Stimulated activated CD4-positive, alpha-beta T cell treated with anti-CD3 and anti-CD28 coated beads, Interleukin-12 subunit alpha, Interleukin-12 subunit beta, amount 100 ng/mL, for 4 hours (primary cell): ENCODE measurements around the gene SPATS2L.

Source experiments
- DNase-seq: peaks from one replicate; pipeline ENCODE4 v3.0.0-alpha.2; 2020

SPATS2L gene, protein sequence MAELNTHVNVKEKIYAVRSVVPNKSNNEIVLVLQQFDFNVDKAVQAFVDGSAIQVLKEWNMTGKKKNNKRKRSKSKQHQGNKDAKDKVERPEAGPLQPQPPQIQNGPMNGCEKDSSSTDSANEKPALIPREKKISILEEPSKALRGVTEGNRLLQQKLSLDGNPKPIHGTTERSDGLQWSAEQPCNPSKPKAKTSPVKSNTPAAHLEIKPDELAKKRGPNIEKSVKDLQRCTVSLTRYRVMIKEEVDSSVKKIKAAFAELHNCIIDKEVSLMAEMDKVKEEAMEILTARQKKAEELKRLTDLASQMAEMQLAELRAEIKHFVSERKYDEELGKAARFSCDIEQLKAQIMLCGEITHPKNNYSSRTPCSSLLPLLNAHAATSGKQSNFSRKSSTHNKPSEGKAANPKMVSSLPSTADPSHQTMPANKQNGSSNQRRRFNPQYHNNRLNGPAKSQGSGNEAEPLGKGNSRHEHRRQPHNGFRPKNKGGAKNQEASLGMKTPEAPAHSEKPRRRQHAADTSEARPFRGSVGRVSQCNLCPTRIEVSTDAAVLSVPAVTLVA

DNA sequence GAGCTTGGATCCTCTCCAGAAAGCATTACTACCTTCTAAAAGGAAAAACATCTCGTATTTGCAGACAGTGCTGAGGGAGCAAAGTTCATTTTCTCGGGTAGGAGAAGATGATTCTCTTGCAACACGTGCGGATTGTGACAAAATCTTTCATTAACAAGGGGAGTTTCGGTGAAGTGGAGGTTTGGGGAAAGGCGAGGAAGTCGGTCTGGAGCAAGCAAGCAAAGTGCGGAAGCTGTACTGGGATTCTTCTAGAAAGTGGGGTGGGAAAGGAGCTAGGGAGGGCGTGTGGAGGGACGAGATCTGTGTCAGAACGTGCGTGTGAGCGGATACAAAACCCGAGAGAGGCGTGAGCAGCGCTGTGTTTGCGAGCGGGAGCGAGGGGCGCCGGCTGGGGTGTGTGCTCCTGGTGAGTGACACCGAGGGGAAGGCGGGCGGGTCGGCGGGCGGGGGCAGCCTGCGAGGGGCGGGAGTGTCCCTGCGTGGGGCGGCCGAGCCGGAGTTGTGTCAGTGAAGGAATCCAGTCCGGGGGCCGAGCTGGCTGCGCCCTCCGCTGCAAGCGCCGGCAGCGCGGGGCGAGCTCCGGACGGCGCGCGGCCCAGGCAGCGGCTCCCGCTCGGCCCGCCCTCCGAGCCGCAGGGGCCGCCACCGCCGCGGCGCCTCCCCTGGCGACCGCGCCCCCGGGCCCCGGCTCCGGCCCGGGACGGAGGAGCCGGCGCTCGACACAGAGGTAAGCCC is at the start of gene SPATS2L:
SPATS2L (plus strand) TSS at position 498 of the 735 bp plus-strand sequence. CDS start 82,552 bp downstream, outside the sequence.
- peak; percentile 62 for DNase-seq

DNA sequence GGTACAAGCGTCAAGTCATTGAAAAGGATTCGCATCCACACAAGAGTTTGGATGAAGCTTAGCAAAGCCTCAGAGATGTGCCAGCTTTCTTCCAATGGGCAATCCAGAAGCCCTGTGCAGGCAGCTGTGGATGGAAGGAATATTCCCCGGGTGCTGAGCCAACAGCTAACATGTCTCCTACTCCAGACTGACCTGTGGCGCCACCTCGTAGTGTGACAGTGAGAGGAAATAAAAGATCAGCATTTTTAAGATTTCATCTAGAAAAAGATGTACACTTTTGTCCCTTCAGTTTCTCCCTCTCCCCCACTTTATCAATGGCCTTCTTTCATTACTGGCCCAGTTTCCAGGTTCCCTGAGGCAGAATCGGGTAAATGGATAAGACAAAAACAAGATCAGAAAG is 48.9 kb upstream of the SPATS2L start:
- DNase-seq = no peak

DNA sequence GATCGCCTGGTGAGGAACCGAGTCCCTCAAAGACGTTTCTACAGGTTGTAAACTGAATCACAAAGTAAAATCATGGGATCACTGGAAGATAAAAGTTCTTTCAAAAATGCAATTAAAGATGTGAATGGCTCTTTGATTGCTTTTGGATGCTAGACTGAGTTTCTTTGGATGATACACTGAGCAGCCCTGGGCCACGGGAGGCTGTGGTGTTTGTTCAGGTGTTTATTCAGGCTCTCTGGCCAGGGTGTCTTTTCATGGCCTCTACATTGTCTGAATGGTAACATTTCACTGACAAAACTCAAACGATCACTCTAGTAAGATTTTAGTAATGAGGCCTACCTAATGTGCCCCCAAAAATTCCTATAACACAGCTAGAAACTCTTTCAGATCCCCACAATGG is 48.4 kb upstream of the SPATS2L start:
- DNase-seq = no peak

DNA sequence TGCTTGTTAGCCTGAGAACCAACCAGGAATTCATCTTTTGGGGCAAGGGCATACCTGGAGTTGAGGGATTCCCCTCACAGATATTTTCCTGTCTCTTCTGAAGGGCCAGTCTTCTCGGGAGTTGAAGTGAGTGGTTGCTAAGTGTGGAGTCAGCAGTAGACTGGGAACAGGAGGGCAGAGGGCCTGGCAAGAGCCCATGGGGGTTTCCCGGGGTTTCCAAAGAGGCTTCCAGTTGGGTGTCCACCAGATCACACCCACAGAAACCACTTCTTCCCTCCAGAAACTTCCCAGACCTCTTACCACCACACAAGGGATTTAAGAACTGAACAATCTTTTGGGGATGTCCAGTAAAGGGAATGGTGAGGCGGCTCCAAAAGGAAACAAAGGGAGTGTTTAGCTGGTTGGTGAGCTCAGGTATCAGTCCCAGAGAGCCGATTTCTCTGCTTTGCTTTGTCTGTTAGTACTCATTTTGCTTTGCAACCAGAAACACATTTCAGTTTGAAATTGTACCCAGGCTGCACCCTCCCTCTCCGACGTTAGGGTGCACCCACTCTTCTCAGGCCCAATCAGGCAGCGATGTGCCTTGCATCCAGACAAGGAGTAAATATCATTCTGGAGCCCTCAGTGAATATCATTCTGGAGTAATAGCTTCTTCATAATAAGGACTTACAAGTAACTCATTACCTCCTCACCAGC is 47.5 kb upstream of the SPATS2L start:
- DNase-seq = no peak

DNA sequence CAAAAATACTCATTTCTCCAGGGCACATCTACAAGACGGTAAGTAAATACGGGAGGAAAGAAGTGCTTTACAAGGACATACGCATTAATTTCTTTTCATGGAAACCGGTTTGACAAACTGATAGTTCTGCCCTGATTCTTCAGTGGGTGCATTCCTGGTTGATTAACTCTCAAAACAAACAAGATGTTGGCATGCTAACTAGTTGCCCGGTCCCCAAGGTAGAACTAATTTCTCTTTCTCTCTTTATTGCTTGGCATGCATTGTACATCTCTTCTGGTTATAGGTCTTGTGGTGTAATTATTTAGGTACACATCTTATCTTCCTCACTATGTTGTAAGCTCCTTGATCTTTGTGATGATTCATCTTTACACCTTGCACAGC is 46.9 kb upstream of the SPATS2L start:
- no peak for DNase-seq

DNA sequence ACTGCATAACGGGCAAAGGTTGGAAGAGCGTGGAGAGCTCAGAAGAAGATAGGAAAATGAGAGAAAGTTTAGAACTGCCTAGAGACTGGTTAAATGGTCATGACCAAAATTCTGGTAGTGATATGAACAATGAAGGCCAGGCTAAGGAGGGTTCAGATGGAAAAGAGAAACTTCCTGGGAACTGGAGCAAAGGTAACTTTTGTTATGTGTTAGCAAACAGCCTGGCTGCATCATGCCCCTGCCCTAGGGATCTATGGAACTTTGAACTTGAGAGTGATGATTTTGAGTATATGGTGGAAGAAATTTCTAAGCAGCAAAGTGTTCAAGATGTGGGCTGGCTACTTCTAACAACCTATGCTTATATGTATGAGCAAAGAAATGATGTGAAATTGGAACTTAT is 44.4 kb upstream of the SPATS2L start:
- no peak for DNase-seq

DNA sequence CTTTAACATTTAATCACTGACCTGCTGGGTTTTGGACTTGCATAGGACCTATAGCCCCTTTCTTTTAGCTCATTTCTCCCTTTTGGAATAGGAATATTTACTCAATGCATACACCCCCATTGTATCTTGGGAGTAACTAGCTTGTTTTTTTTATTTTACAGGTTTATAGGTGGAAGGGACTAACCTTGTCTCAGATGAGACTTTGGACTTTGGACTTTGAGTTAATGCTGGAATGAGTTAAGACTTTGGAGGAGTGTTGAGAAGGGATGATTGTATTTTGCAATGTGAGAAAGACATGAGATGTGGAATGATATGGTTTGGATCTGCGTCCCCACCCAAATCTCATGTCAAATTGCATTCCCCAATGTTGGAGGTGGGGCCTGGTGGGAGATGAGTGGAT is 43.2 kb upstream of the SPATS2L start:
- no peak for DNase-seq

DNA sequence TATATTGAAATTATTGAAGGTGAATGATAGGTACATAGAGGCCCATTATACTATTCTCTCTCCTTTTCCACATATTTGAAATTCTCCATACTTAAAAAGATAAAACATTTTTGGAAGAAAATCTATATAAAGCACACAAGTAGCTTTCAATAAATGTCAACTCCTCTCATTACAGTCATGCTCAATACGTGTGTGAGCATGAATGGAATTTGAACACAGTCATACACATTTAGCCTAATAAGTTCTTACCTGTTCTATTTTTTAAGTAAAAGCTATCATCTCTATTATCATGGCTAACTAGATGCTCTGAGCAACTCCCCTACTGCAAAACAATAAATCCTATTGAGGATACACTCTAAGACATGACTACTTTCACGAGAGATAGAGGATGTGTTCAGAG is 41.9 kb upstream of the SPATS2L start:
- no peak for DNase-seq

DNA sequence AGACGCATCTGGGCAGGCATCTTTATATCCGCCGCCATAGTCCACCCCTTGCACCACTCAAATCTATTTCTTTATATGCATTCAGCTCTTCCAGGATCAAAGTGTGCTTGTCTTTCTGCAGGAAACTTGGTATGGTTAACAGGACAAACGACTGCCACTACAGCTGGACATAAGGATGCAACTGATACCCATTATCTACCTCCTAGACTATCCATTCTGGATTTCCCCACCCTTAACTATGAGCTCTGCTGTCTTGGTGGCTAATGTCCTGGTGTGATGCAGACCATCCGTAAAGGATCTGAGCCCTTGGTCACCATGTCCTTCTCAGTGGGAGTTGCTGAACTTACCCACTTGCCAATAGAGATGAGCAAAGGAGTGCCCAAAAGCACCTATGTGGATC is 40.1 kb upstream of the SPATS2L start:
- DNase-seq = no peak

DNA sequence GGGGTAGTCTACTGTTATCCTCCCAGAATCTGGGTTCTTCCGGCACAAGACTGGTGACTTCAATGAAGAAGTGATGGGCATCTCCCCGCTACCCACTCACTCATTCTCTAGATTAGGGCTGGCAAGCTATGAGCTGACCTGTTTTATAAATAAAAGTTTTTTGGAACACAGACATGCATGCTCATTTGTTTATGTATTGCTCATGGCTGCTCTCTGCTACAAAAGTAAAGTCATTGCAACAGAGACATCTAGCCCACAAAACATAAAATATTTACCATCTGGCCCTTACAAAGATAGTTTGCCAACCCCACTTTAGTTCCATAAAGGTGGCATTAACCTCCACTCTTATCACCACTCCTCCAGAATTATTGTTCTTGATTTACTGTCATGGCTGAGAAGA is 39.1 kb upstream of the SPATS2L start:
- no peak for DNase-seq

DNA sequence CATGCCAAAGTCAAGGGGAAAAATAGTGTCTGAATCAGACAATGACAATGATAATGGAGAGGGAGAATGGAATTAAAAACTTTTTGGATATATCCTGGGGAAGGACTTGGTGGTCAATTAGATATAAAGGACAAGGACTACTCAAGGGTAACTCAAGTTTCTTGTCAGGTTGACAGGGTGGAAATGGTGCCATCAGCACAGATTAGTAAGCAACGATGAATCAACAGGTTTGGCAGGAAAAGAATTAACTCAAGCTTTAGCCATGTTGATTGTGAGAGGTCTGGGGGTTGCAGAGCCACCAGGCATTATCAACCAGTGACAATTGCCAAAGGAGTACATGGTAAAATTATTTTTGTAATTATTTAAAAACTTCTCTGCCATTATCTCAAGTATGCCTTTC is 35.8 kb upstream of the SPATS2L start:
- DNase-seq = no peak

DNA sequence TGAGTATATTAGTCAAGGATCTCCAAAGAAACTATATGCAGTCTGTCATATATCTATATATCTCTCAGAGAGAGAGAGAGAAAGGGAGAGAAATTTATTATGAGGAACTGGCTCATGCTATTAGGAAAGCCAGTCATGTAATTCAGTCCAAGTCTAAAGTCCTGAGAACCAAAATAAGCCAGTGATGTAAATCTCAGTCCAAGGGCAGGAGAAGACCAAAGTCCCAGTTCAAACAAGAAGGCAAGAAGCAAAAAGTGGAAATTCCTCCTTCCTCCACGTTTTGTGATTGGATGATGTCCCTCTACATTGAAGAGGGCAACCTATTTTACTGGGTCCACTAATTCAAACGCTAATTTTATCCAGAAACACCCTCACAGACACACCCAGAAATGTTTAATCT is 34.2 kb upstream of the SPATS2L start:
- DNase-seq = no peak

DNA sequence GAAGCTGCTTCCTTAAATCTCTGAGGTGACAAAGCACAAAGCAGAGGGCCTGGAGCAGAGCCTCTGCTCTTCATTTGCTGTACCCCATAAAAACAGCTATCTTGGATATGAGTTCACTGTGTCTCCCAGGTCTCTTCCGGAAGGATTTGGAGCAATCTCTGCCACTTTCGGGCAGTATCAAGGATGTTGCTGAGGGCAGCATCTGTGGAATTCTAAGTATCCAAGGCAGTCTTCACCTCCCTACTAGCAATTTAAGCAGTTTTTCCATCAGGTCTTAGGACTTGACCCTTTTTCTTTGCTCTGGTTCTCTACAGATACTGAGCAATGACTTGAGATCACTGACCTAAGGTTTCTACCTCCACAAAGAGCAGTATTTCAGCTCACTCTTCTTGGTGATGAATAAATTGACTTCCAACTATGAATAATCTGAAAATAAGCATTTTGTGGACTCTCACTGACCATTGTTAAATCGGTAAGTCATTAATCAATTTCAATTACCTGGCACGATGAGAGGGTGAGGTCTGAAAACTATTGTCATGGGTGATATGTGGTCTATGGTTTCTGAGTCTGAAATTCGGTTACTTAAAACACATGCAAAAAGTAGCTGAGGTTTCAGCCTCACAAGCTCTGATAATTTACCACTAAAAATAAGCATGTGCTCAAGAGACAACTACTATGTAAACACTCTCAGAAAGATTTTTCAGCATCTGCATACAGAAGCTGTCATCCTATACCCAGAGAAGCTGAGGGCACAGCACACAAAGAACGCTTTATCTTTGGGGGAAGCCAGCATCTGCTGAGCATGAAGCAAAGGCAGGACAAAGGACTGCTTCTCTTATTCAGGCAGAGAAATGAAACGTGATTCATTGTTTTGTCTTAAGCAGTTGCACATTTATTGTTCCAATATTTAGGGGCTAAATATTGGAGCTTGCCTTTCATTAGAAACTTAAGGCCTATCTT is 32.1 kb upstream of the SPATS2L start:
- no peak for DNase-seq

DNA sequence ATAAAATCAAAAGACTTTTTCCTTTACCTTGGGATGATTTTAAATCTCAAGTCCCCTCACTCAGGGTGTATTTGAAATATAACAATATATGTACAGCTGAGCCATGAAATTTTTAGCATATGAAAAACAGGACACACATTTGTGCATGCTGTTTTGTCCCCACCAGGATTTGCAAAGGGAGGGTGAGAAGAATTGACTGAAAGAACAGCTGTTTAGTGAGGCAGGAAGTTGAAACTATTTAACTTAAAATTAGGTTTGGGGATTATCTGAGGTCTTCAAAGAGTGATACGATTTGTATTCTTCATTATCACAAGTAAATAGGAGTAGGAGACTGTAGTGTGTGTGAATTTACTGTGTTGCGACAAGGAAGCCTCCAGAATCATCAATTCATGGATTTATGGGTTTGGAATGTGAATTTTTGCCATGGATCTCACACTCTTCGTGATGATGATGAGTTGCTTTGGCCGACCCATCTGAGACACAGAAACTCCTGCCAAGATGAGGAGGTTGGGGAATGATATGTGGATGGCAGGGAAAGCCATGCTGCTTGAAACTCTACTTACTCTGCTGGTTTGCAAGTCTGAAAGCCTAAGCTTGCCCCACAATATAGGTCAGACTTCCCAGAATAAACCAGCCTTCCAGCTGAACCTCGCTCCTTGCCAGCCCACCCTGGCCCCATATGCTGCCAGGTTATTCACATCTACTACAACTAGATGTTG is 31.0 kb upstream of the SPATS2L start:
- no peak for DNase-seq

DNA sequence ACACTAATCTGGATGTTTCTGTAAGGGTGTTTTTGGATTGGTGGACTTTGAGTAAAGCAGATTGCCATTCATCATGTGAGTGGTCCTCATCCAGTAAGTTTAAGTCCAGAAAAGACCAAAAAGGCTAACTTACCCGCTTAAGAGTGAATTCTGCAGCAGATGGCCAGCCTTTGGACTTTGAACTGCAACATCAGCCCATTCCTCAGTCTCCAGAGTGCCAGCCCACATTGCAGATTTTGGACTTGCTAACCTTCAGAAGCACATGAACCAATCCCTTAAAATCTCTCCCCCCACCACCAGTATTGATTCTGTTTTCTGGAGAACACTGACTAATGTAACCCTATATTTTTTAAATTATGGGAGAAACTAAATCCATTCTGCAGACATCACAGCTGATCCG is 30.0 kb upstream of the SPATS2L start:
- DNase-seq = no peak

DNA sequence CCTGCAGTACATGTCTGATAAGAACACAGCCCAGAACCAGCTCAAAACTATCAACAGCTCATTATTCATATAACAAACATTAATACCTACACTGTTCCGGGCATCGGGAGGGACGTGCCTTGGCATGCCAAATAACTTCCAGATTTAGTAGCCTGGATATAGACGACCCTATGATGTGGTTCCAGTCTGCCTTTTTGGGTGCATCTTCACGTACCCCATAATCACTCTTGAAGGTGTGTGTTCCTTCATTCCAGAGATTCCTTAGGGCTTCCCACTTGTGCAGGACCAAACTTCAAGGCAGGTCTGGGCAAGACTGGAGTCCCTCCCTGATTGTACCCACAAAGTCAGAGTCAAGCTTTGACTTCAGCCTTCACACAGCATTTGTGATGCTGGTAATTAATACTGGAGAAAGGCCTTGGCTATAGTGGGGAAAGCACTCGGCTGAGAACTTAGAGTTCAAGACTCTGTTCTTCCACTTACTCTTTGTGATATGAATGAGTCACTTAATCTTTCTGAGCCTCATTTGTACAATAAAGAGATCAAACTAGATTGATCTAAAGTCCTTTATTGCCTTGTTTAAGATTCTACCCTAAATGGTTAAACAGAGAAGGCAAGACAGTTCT is 27.7 kb upstream of the SPATS2L start:
- no peak for DNase-seq

DNA sequence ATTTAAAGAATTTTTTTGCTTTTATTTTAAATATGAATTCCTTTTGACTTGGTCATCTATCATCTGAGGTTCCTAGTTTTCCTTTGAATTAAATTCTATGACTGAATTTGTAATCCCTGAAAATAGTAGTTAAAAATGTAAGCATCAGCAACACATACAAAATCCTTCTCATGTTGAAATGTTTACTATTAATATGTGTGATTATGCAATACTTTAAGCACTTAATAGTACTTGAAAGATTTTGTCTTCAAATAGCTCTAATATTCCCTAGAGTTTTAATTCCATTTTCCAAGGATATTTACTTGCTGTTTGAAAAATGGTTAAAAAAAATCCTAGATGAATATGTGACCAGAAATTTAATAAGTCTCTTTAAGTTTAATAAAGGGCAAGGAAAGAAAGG is 26.6 kb upstream of the SPATS2L start:
- DNase-seq = no peak

DNA sequence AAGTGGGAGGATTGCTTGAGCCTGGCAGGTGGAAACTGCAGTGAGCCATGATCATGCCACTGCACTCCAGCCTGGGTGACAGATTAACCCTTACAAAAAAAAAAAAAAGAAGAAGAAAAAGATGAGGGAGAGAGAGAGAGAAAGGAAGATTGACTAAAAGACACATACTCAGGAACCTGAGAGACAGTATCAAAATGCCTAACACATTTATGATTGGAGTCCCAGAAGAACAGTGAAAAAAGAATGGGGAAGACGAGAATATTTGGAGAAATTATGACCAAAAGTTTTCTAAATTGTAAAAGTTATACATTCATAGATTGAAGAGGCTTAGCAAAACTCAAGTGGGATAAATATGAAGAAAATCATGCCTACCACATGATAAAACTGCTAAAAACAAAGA is 19.9 kb upstream of the SPATS2L start:
- DNase-seq = no peak

DNA sequence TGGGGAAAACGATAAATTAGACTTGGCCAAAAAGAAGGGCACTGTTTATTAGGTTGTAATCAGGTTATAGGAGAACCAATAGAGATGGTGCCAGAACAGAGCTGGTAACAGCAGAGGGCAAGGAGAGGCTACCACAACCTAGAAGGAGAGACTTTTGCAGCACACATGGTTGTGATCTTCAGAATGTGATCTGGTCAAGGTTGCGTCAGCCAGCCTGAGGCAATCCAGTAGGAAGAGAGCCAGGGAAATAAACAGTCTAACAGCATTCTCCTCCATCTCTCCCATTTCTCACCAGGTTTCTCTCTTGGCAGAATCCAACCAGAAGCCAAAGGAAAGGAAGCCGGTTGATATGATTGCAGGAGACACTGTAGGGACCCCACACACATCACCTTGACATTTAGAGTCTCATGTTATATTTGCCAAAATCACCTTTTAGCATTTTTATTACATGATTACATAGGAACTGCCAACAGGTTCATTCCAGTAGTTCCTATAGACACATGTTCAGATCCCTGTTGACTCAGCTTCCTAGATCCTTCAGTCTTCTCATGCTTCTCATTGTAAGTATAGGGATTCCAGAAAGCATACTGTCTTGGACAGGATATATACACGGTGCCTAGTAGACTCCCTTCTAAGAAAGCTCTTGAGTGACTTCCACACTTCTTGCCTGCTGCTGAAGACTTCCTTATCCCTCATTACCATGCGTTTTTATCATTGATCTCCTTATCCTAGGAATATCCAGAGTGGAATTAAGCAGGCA is 17.6 kb upstream of the SPATS2L start:
- no peak for DNase-seq

DNA sequence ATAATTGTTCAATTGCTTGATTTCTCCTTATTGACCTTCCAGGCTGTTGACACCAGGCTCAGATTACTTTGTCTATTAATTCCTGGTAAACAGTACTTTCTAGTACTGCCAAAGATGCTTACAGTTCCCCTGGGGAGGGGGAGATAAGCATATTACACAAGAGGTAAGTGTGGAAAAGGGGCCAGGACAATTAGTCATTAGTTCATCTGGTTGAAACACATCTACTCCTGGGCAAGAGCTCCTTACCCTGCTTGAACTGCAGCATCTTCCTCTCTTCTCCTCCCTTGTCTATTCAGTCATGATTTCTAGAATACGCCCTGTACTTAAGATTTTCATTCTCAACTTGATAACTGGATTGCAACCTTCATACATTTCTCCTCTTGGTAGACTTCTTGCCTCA is 10.4 kb upstream of the SPATS2L start:
- DNase-seq = no peak
